Skeletal muscle tissue (tissue), 4 donors: ENCODE measurements around the gene POFUT2. TPM values are rescaled to one million over a fixed set of nuclear protein-coding genes. Genes with fewer than 3 reads are reported as not detected.

Experiments
- H3K27ac ChIP-seq: one replicate; pipeline ENCODE4 v1.7.0; 2013; ENCODE audit warnings: mild to moderate bottlenecking, low read depth, low read length, inconsistent platforms
- H3K27me3 ChIP-seq, 3 donors: one replicate each; pipeline ENCODE4 v1.7.0; 2013; ENCODE audit warnings: low read length in 3 of 3; ENCODE audit not compliant: control insufficient read depth in 3 of 3, insufficient read depth in 3 of 3
- H3K36me3 ChIP-seq, 3 donors: one replicate each; pipeline ENCODE4 v1.7.0; 2013; ENCODE audit warnings: low read length in 3 of 3; ENCODE audit not compliant: control insufficient read depth in 3 of 3, insufficient read depth in 3 of 3
- H3K4me1 ChIP-seq, 3 donors: one replicate each; pipeline ENCODE4 v1.7.0; 2013; ENCODE audit warnings: low read length in 3 of 3, mild to moderate bottlenecking in 3 of 3; ENCODE audit not compliant: control insufficient read depth in 3 of 3, insufficient read depth in 3 of 3
- H3K4me3 ChIP-seq, 3 donors: one replicate each; pipeline ENCODE4 v1.7.0; 2013; ENCODE audit warnings: low read length in 3 of 3
- H3K9ac ChIP-seq, 3 donors: one replicate each; pipeline ENCODE4 v1.7.0; 2013; ENCODE audit warnings: low read length in 3 of 3, mild to moderate bottlenecking in 3 of 3, moderate library complexity in 2 of 3, low read depth in 1 of 3
- H3K9me3 ChIP-seq, 3 donors: one replicate each; pipeline ENCODE4 v1.7.0; 2013; ENCODE audit warnings: low read length in 3 of 3; ENCODE audit not compliant: control insufficient read depth in 3 of 3
- total RNA-seq: library from RNA; depleted of rRNA; stranded (reverse); fragments of >200 nt; gene quantifications from one replicate; pipeline ENCODE4 v1.2.3, GENCODE V29; 2014
- donor health status: Osteomylitis.

POFUT2 gene, protein sequence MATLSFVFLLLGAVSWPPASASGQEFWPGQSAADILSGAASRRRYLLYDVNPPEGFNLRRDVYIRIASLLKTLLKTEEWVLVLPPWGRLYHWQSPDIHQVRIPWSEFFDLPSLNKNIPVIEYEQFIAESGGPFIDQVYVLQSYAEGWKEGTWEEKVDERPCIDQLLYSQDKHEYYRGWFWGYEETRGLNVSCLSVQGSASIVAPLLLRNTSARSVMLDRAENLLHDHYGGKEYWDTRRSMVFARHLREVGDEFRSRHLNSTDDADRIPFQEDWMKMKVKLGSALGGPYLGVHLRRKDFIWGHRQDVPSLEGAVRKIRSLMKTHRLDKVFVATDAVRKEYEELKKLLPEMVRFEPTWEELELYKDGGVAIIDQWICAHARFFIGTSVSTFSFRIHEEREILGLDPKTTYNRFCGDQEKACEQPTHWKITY
- 18.3 TPM for total RNA-seq

DNA sequence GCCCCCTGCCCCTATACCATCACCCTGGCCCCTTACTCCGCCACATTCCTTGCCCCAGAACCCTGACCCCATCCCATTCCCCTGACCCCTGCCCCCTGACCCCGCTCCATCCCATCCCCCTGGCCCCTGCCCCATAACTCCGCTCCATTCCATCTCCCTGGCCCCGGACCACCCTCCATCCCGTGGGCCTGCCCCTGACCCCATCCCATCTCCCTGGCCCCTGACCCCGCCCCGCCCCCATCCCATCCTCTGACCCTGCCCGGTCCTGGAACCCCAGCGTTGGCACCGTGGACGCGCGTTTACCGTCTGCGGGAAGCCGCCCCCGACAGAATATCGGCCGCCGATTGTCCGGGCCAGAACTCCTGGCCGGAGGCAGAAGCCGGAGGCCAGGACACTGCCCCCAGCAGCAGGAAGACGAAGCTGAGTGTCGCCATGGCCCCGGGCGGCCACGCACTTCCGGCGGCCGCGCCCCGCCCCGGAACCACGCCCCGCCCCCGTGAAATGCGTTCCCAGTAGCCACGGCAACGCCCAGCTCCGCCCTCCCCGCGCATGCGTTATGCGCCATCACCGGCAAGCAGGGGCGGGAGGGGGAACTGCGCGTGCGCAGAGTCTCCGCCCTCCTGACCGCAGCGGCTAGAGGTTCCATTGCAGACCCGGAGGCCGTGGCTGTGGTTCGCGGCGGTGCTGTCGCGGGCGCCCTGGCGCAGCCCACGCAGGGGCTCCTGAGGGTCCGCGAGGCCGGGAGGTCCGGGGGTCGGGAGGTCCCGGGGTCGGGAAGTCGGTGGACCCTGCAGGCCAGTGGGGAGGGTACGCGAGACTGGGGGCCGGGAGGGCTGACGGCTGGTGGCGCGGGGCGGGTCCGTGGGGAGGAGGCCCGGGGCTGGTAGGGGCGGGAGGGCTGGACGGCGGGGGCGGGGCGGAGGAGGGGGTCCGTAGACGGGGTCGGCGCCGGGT lies at the start of gene POFUT2:
Gene POFUT2, minus strand, starts transcription at position 458 of the 954 bp plus-strand sequence. Its CDS starts 24 bp downstream, at position 434.
- no peaks in the 10 kb centered on the region for H3K9me3 ChIP-seq
- no peaks in the 10 kb centered on the region for H3K27me3 ChIP-seq

GRCh38 chr21:45336870-45337269 lies 49.2 kb upstream of the POFUT2 start:
- Histone ChIP-seq H3K4me3 (no peak overlapping the region), H3K27ac (no peak overlapping the region), H3K4me1 (peaks cover 0 to 3% (median 0%) of the 10 kb centered on the region in 3 donors), H3K36me3 (no peaks in the 10 kb centered on the region), H3K27me3 (peaks cover 10 to 15% (median 12%) of the 10 kb centered on the region in 3 donors), H3K9ac (no peak overlapping the region), H3K9me3 (no peaks in the 10 kb centered on the region)

More for the DNA sequence above, at the start of gene POFUT2:
- peak within 1 kb of the TSS; percentile 56 to 81 (median 79) for H3K4me3 ChIP-seq
- H3K4me1 ChIP-seq, result peaks cover 12 to 29% (median 15%) of the 10 kb centered on the region in 3 donors
- H3K27ac ChIP-seq, result peak within 1 kb of the TSS; percentile 56
- peak within 1 kb of the TSS; percentile 74 to 87 (median 77) for H3K9ac ChIP-seq
- peaks cover 23 to 31% (median 26%) of the 10 kb centered on the region in 3 donors for H3K36me3 ChIP-seq

DNA sequence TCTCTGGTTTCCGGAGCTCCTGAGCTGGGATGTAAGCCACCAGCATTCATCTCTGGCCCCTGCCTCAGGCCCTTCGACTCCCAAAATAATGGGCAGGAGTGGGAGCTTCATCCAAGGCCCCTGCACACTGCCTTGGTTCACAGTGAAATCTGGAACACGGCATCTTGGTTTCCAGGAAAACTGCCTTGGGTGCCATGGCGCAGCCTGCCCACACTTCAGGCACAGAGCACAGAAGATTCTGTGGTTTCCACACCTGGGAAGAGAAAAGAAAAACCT lies 48.8 kb upstream of the POFUT2 start:
- H3K9me3 ChIP-seq, result no peaks in the 10 kb centered on the region
- H3K9ac ChIP-seq, result no peak overlapping the region
- H3K27me3 ChIP-seq, result peaks cover 10 to 17% (median 12%) of the 10 kb centered on the region in 3 donors
- H3K4me3 ChIP-seq, result no peak overlapping the region
- H3K4me1 ChIP-seq, result peaks cover 0 to 2% (median 0%) of the 10 kb centered on the region in 3 donors
- no peaks in the 10 kb centered on the region for H3K36me3 ChIP-seq
- H3K27ac ChIP-seq, result no peak overlapping the region

DNA sequence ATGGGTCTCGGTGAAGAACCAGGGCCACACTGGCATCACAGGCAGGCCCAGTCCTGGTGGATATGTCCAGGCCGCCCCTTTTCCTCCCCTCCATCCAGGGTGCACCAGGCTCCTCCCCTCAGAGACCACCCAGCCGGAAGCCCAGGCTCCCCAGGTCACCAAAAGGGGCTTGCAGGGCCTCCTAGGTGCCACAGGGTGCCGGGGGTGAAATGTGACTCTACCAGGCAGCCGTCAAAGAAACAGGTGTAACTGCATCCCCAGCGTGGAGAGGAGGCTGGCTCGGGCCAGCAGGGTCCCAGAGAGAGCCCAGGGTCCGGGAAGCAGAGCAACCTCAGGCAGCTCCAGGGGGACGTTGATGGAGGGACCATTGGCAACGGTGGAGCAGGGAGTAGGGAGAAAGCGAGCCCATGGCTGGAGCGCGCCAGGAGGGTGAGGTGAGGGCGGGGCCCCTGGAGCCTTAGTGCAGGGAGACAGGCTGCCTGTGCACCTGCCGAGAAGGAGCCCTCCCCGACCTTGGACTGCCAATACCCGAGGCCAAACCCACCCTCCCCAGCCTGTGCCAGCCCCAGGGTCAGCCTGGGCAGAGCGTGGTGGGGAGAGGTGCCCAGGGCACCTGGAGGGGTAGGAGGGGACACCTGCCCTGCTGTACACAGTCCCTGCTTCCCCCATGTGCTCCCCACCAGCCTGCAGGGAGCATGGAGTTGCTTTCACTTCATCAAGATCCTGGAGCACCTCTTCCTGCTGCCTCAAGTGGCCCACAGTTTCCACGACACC lies 48.3 kb upstream of the POFUT2 start:
- H3K9me3 ChIP-seq, result no peaks in the 10 kb centered on the region
- no peak overlapping the region for H3K27ac ChIP-seq
- H3K4me1 ChIP-seq, result no peaks in the 10 kb centered on the region
- H3K9ac ChIP-seq, result no peak overlapping the region
- peaks cover 10 to 15% (median 12%) of the 10 kb centered on the region in 3 donors for H3K27me3 ChIP-seq
- no peak overlapping the region for H3K4me3 ChIP-seq
- H3K36me3 ChIP-seq, result no peaks in the 10 kb centered on the region

DNA sequence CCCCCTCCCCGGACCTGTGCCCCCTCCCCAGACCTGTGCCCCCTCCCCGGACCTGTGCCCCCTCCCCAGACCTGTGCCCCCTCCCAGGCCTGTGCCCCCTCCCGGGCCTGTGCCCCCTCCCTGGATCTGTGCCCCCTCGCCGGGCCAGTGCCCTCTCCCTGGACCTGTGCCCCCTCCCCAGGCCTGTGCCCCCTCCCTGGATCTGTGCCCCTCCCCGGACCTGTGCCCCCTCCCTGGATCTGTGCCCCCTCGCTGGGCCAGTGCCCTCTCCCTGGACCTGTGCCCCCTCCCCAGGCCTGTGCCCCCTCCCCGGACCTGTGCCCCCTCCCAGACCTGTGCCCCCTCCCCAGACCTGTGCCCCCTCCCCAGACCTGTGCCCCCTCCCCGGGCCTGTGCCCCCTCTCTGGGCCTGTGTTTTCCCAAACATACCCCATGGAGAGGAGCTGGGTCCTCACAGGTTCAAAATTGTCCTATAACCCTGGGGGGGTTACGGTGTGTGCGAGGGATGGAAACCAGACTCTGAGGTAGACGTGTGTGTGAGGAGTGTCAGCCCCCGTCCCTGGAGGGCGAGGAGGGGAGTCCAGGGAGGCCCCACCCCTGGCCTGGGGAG lies 47.6 kb upstream of the POFUT2 start:
- Histone ChIP-seq H3K4me1 (peaks cover 0 to 1% (median under 1%) of the 10 kb centered on the region in 3 donors), H3K27me3 (peaks cover 10 to 17% (median 15%) of the 10 kb centered on the region in 3 donors), H3K36me3 (no peaks in the 10 kb centered on the region), H3K9ac (no peak overlapping the region), H3K27ac (no peak overlapping the region), H3K9me3 (no peaks in the 10 kb centered on the region), H3K4me3 (no peak overlapping the region)

DNA sequence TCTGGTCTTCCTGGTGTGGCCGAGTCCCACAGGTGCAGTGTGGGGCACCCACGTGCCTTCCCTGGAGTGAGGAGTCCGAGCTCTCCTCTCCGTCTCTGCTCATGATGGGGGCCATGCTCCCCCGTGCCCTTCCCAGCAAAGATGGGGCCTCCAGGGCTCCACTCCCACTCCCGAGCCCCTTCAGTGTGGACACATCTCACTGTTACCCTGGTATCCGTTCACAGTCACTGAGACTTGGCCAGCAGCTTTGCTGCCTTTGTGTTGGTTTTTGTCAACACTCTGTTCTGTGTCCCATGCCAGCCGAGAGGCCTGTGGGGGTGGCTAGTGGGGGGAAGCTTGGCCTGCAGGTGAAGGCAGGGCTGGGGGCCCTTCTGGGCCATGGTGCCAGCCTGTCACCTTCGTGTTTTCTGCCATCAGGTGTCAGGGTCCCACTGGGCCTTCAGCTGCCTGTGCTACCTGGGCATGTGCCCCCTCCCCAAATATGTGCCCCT lies 46.9 kb upstream of the POFUT2 start:
- Histone ChIP-seq H3K9me3 (no peaks in the 10 kb centered on the region), H3K4me1 (peaks cover 0 to 3% (median 3%) of the 10 kb centered on the region in 3 donors), H3K27me3 (peaks cover 10 to 23% (median 15%) of the 10 kb centered on the region in 3 donors), H3K27ac (no peak overlapping the region), H3K9ac (no peak overlapping the region), H3K36me3 (no peaks in the 10 kb centered on the region), H3K4me3 (no peak overlapping the region)

DNA sequence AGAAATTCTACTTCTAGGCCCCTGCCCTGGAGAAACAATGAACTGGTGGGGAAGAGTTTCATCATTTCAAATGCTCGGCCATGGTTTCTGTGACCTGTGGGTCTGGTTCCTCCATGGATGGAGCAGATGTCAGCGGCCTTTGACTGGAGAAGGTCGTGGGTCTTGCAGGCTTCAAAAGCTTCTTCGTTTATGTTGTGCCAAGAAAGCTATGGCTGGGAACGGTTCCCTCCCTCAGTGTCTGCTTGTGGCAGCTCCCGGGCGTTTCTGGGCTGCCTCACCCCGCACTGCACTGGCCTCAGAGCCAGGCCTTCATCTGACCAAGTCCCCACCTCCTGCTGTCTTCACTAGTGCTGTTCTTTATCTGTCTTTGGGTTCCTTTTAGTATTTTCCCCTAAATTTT lies 46.4 kb upstream of the POFUT2 start:
- H3K27ac ChIP-seq, result no peak overlapping the region
- H3K4me1 ChIP-seq, result peaks cover 0 to 3% (median 3%) of the 10 kb centered on the region in 3 donors
- no peak overlapping the region for H3K9ac ChIP-seq
- H3K9me3 ChIP-seq, result no peaks in the 10 kb centered on the region
- H3K36me3 ChIP-seq, result no peaks in the 10 kb centered on the region
- H3K27me3 ChIP-seq, result peaks cover 10 to 28% (median 15%) of the 10 kb centered on the region in 3 donors
- H3K4me3 ChIP-seq, result no peak overlapping the region

GRCh38 chr21:45333583-45334121 lies 46.0 kb upstream of the POFUT2 start:
- no peak overlapping the region for H3K27ac ChIP-seq
- no peaks in the 10 kb centered on the region for H3K36me3 ChIP-seq
- peaks cover 10 to 32% (median 17%) of the 10 kb centered on the region in 3 donors for H3K27me3 ChIP-seq
- no peak overlapping the region for H3K9ac ChIP-seq
- no peak overlapping the region for H3K4me3 ChIP-seq
- H3K9me3 ChIP-seq, result no peaks in the 10 kb centered on the region
- peaks cover 0 to 3% (median 3%) of the 10 kb centered on the region in 3 donors for H3K4me1 ChIP-seq
